Keratinocyte (primary cell): ENCODE data around the gene ZCWPW1. TPM values are rescaled to one million over a fixed set of nuclear protein-coding genes. Genes with fewer than 3 reads are reported as not detected.

Experiments used
- DNase-seq: peaks from one replicate; pipeline ENCODE4 v3.0.0-alpha.2; 2011; ENCODE audit warnings: low read depth, missing footprints, low spot score
- FAIRE-seq: peaks from 2 replicates; lab custom pipeline; 2011; peaks lifted over from hg19 to GRCh38; lab: Jason Lieb, UNC
- H2AFZ ChIP-seq: 2 replicates; pipeline ENCODE4 v1.6.0; 2012; ENCODE audit warnings: low read length, control low read depth, inconsistent platforms; ENCODE audit not compliant: control insufficient read depth
- H3K27ac ChIP-seq: 2 replicates; pipeline ENCODE4 v1.5.1; 2011; ENCODE audit warnings: low read length; ENCODE audit not compliant: control insufficient read depth, insufficient read depth
- H3K27me3 ChIP-seq: 3 replicates; pipeline ENCODE4 v1.6.0; 2011; ENCODE audit warnings: low read length; ENCODE audit not compliant: control insufficient read depth, insufficient read depth; ENCODE audit errors: extremely low read depth
- H3K36me3 ChIP-seq, 2 experiments: 2 replicates in 1 of 2; 3 replicates in 1 of 2; pipeline ENCODE4 v1.5.1; 2011; ENCODE audit warnings: low read length in 2 of 2, mild to moderate bottlenecking in 1 of 2; ENCODE audit not compliant: control insufficient read depth in 2 of 2, insufficient read depth in 2 of 2; ENCODE audit errors: extremely low read depth in 1 of 2
- H3K4me1 ChIP-seq: 3 replicates; pipeline ENCODE4 v1.5.1; 2011; ENCODE audit warnings: low read length; ENCODE audit not compliant: control insufficient read depth, insufficient read depth; ENCODE audit errors: extremely low read depth
- H3K4me2 ChIP-seq: 3 replicates; pipeline ENCODE4 v1.6.0; 2011; ENCODE audit warnings: low read depth, low read length; ENCODE audit not compliant: control insufficient read depth, insufficient read depth; ENCODE audit errors: extremely low read depth
- H3K4me3 ChIP-seq, 3 experiments: fragments of 200-600 bp in 1 of 3; sonication (generic) in 1 of 3; 2 replicates in 2 of 3; 3 replicates in 1 of 3; pipeline ENCODE4 v1.5.1; 2011 to 2016; ENCODE audit warnings: low read length in 3 of 3, mild to moderate bottlenecking in 3 of 3, control low read depth in 2 of 3, inconsistent platforms in 1 of 3, low read depth in 1 of 3, mixed read lengths in 1 of 3, mixed run types in 1 of 3, moderate library complexity in 1 of 3; ENCODE audit not compliant: control insufficient read depth in 2 of 3, insufficient read depth in 2 of 3; ENCODE audit errors: extremely low read depth in 1 of 3
- H3K79me2 ChIP-seq: 2 replicates; pipeline ENCODE4 v1.6.0; 2012; ENCODE audit warnings: low read length; ENCODE audit not compliant: control insufficient read depth, insufficient read depth
- H3K9ac ChIP-seq: 3 replicates; pipeline ENCODE4 v1.6.0; 2011; ENCODE audit warnings: low read length; ENCODE audit not compliant: control insufficient read depth, insufficient read depth; ENCODE audit errors: extremely low read depth
- H3K9me1 ChIP-seq: 3 replicates; pipeline ENCODE4 v1.6.0; 2011; ENCODE audit warnings: low read length; ENCODE audit not compliant: control insufficient read depth, insufficient read depth; ENCODE audit errors: extremely low read depth
- H3K9me3 ChIP-seq: 2 replicates; pipeline ENCODE4 v1.5.1; 2012; ENCODE audit warnings: low read depth, low read length; ENCODE audit not compliant: control insufficient read depth
- H4K20me1 ChIP-seq: 3 replicates; pipeline ENCODE4 v1.6.0; 2011; ENCODE audit warnings: low read length; ENCODE audit not compliant: control insufficient read depth, insufficient read depth; ENCODE audit errors: extremely low read depth
- CTCF ChIP-seq, 3 experiments: IDR thresholded peaks in 1 of 3; conservative IDR thresholded peaks in 1 of 3; optimal IDR thresholded peaks in 1 of 3; 2 replicates in 2 of 3; 3 replicates in 1 of 3; pipeline versions ENCODE3 to v1.5.1; 2011; ENCODE audit warnings: low read length in 3 of 3, mild to moderate bottlenecking in 3 of 3, moderate library complexity in 2 of 3, control low read depth in 1 of 3, inconsistent platforms in 1 of 3; ENCODE audit not compliant: insufficient read depth in 2 of 3; ENCODE audit errors: extremely low read depth in 1 of 3
- EZH2 ChIP-seq: IDR thresholded peaks from one replicate; pipeline ENCODE4 v1.6.1; 2012; ENCODE audit warnings: inconsistent platforms, mild to moderate bottlenecking, low read length, moderate library complexity
- dilution Hi-C: fragments of 300-500 bp; cut with MboI; formaldehyde crosslinking; loops from one replicate; pipeline ENCODE4 v1.7.0; 2020; ENCODE audit warnings: low sequenced_read_pairs; ENCODE audit not compliant: extremely low pct_ligation_motif_present
- polyA plus RNA-seq, 5 experiments: library from polyadenylated mRNA; depleted of rRNA in 3 of 5; stranded (reverse) in 3 of 5; stranded (forward) in 1 of 5; unstranded in 1 of 5; fragments of >200 nt; gene quantifications; 1 replicate in 1 of 5; 2 replicates in 3 of 5; 3 replicates in 1 of 5; pipeline versions ENCODE4 v1.2.1 to v1.2.3, GENCODE V29; 2011 to 2012; ENCODE audit warnings: missing spikeins in 2 of 5, low read depth in 1 of 5, low replicate concordance in 1 of 5

Gene ZCWPW1
- polyA plus RNA-seq, 1 donor (not counting 4 experiments of a cell fraction or from before 2014, with no cell fraction given): 1.4 TPM

GRCh38 chr7:100475549-100475948 is 47.0 kb upstream of the ZCWPW1 start:
- Histone ChIP-seq H3K27me3 (no peaks in the 10 kb centered on the region), H4K20me1 (no peaks in the 10 kb centered on the region), H3K27ac (no peak overlapping the region), H2AFZ (no peak overlapping the region), H3K79me2 (peaks cover 33% of the 10 kb centered on the region), H3K36me3 (peaks cover 0 to 9% of the 10 kb centered on the region in 2 experiments), H3K4me1 (peaks cover 33% of the 10 kb centered on the region), H3K9me1 (no peaks in the 10 kb centered on the region), H3K9me3 (no peaks in the 10 kb centered on the region), H3K9ac (no peak overlapping the region), H3K4me2 (peak overlapping the region; percentile 37), H3K4me3 (no peak overlapping the region)
- no peak for FAIRE-seq
- no peak for DNase-seq
- no peak for TF ChIP-seq EZH2
- TF ChIP-seq CTCF (optimal IDR thresholded peaks at IDR 0.05 in 1 of 3, IDR thresholded peaks at IDR 0.05 in 1 of 3, conservative IDR thresholded peaks at IDR 0.05 in 1 of 3; ENCODE audit: extremely low read depth in 1 of 3, insufficient read depth in 2 of 3, low read length in 3 of 3): no peak
- dilution Hi-C loops: no loop called here

GRCh38 chr7:100472854-100473499 is 44.5 kb upstream of the ZCWPW1 start:
- FAIRE-seq: no peak
- Histone ChIP-seq H3K79me2 (peaks cover 23% of the 10 kb centered on the region), H3K9ac (peak overlapping the region; percentile 1), H3K4me2 (peak overlapping the region; percentile 67), H3K9me3 (no peaks in the 10 kb centered on the region), H3K27ac (peak overlapping the region; percentile 31), H3K9me1 (no peaks in the 10 kb centered on the region), H3K4me1 (peaks cover 30% of the 10 kb centered on the region), H4K20me1 (no peaks in the 10 kb centered on the region), H3K36me3 (peaks cover 0 to 13% of the 10 kb centered on the region in 2 experiments), H3K4me3 (peak overlapping the region in 1 of 3 experiments; percentile 49), H2AFZ (peak overlapping the region; percentile 51), H3K27me3 (no peaks in the 10 kb centered on the region)
- no peak for TF ChIP-seq EZH2
- dilution Hi-C loops: no loop called here
- no peak for DNase-seq
